Measurements from ENCODE around the gene KLHL21. TPM values are rescaled to one million over a fixed set of nuclear protein-coding genes. Genes with fewer than 3 reads are reported as not detected.
"Not testable (repeated sequence)": the region's sequence is repeated elsewhere in the genome, so short reads cannot be mapped to it uniquely, and the experiment has no call there.

The KLHL21 gene, protein sequence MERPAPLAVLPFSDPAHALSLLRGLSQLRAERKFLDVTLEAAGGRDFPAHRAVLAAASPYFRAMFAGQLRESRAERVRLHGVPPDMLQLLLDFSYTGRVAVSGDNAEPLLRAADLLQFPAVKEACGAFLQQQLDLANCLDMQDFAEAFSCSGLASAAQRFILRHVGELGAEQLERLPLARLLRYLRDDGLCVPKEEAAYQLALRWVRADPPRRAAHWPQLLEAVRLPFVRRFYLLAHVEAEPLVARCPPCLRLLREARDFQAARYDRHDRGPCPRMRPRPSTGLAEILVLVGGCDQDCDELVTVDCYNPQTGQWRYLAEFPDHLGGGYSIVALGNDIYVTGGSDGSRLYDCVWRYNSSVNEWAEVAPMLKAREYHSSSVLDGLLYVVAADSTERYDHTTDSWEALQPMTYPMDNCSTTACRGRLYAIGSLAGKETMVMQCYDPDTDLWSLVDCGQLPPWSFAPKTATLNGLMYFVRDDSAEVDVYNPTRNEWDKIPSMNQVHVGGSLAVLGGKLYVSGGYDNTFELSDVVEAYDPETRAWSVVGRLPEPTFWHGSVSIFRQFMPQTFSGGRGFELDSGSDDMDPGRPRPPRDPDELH
- 10 to 100 TPM; 48.3 to 98.5 (median 57.0) TPM for total RNA-seq

DNA sequence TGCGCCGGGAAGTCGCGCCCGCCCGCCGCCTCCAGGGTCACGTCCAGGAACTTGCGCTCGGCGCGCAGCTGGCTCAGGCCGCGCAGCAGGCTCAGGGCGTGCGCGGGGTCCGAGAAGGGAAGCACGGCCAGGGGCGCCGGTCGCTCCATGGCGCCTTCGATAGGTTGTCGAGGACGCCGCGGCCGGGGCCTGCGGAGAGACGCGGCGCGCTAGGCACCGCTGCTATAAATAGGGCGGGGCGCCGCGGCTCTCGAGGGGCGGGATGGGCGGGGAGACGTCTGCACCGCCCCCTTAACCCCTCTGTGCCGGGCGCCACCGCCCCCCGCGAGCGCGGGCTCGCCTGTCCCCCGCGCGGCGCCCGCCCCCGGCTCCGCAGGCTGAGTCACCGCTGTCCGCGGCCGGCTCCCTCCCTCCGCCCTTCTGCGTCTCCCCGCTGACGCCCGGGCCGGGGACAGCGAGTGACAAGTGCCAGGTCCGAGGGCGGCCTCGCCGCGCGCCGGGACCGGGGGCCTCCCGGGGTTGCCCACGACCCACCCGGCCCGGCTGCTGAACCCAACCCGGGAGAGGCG, at the start of gene KLHL21:
Gene KLHL21 (minus strand): TSS at position 201 of the 569 bp plus-strand sequence. CDS start 52 bp downstream, at position 149.
- DNase-seq (ENCODE audit: low spot score) (peak; percentile 42), ATAC-seq (ENCODE audit: low FRiP score) (peak; percentile 78)
- TF ChIP-seq, protein P1, sequence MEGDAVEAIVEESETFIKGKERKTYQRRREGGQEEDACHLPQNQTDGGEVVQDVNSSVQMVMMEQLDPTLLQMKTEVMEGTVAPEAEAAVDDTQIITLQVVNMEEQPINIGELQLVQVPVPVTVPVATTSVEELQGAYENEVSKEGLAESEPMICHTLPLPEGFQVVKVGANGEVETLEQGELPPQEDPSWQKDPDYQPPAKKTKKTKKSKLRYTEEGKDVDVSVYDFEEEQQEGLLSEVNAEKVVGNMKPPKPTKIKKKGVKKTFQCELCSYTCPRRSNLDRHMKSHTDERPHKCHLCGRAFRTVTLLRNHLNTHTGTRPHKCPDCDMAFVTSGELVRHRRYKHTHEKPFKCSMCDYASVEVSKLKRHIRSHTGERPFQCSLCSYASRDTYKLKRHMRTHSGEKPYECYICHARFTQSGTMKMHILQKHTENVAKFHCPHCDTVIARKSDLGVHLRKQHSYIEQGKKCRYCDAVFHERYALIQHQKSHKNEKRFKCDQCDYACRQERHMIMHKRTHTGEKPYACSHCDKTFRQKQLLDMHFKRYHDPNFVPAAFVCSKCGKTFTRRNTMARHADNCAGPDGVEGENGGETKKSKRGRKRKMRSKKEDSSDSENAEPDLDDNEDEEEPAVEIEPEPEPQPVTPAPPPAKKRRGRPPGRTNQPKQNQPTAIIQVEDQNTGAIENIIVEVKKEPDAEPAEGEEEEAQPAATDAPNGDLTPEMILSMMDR (IDR thresholded peaks at IDR 0.05): no peak

- no peak for ATAC-seq (ENCODE audit: low FRiP score)
- TF ChIP-seq, protein P1 (IDR thresholded peaks at IDR 0.05): no peak
- DNase-seq (ENCODE audit: low spot score): no peak
These were observed 49.2 kb upstream of the KLHL21 start for GRCh38 chr1:6651909-6652308.

DNA sequence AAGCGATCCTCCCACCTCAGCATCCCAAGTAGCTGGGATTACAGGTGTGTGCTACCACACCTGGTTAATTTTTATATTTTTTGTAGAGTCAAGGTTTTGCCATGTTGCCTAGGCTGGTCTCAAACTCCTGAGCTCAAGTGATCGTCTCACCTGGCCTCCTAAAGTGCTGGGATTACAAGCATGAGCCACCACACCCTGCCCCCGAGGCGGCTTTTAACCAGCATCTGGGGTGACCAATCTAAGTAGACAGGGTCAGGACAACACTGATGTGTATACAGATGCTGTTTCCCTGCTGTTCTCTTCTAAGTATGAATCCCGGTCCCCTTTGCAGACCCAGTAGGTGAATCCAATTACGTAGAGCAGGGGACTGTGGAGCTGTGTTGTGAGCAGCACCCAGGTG, 45.9 kb upstream of the KLHL21 start:
- TF ChIP-seq, protein P1 (IDR thresholded peaks at IDR 0.05): no peak
- DNase-seq (ENCODE audit: low spot score): no peak
- no peak for ATAC-seq (ENCODE audit: low FRiP score)

DNA sequence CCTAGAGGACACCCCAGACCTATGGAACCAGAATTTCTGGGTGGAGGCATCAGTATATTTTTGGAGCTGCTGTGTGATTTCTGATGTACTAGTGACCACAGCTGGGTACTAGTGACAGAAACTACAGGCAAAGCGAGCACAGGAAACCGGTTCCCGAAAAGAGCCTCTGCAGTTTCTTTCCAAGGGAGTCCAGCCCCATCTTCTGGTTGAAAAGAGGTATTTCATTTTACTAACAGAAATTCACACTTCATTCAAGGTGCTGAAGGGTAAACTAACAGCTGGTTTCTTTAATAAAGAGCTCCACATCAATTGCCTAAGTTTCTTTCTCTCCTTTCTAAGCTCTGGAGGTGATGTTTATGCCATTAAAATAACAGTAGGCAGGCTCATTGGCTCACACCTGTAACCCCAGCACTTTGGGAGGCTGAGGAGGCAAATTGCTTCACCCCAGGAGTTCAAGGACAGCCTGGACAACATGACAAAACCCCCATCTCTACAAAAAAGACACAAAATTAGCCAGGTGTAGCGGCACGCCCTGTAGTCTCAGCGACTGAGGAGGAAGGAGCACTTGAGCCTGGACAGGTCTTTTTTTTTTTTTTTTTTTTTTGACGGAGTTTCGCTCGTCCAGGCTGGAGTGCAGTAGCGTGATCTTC, 44.0 kb upstream of the KLHL21 start:
- TF ChIP-seq, protein P1 (IDR thresholded peaks at IDR 0.05): no peak
- DNase-seq (ENCODE audit: low spot score) (no peak), ATAC-seq (ENCODE audit: low FRiP score) (no peak)

DNA sequence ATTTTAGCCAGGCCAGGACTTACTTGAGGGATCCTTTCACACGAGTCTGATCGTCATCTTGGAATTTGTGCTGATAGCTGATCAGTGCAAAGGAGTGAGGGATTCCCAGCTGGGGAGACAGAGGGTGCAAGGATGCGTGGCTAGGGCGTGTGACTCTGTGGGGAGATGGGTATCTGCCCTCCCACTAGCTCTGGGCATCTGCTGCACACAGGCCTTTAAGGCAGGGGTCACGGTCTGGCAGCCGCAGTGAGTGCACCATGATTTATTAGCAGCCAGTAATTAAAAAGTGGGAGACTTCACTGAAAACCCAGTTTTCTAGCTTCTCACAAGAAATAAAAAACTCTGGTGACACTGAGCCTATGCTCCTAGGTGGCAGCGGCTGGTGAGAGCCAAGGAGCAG, 42.3 kb upstream of the KLHL21 start:
- DNase-seq (ENCODE audit: low spot score): no peak
- no peak for ATAC-seq (ENCODE audit: low FRiP score)
- TF ChIP-seq, protein P1 (IDR thresholded peaks at IDR 0.05): no peak

GRCh38 chr1:6640867-6641266, 38.2 kb upstream of the KLHL21 start:
- ATAC-seq (ENCODE audit: low FRiP score); DNase-seq (ENCODE audit: low spot score): not testable (repeated sequence)

DNA sequence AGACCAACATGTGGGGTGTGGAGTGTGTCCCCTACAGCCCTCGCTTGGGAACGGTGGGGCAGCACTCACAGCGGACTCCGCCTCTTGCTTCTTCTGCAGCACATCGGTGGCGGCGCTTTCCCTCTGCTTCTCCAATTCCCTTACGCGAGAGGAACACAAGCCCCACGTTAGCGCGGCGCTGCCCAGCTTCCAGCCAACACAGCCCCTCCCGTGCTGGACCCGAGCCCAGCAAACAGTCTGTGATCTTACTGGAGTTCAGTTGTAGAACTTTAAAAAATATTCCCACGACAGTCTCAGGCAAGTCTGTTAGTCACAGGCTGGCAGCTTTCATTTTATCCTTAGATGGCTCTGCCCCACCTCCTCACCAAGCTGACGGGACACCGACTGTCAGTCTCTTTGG, 35.6 kb upstream of the KLHL21 start:
- DNase-seq (ENCODE audit: low spot score): no peak
- TF ChIP-seq, protein P1 (IDR thresholded peaks at IDR 0.05): no peak
- ATAC-seq (ENCODE audit: low FRiP score): peak; percentile 38

Measured in omental fat pad (tissue), 4 donors.